Measurements from ENCODE around the gene HCN1. TPM values are rescaled to one million over a fixed set of nuclear protein-coding genes. Genes with fewer than 3 reads are reported as not detected.

Gene HCN1
- total RNA-seq, 1 donor from 2014 or later: 0.12 TPM

DNA sequence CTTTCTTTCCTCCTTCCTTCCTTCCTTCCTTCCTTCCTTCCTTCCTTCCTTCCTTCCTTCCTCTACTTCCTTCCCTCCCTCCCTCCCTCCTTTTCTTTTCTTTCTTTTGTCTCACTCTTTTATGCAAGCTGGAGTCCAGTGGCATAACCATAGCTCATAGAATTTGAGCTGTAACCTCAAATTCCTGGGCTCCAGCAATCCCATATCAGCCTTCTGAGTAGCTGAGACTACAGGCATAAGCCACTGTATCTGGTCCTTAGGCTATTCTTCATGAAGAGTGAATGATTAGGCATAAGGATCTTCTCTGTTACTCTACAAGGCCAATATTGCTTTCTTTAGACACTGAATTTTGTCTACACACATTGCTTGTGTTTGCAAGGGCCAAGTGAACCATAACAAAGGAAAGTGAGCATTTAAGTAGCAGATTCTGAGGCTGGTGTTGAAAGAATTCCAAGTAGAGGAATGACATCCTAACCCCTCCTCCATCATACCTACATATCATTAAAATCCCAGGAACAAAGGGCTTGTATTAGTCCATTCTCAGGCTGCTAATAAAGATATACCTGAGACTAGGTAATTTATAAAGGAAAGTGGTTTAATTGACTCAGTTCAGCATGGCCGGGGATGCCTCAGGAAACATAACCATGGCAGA is 293.2 kb downstream of the HCN1 start:
- no peaks in the 10 kb centered on the region for H3K36me3 ChIP-seq
- intact Hi-C loops (cut with DNase I): no loop called here
- H3K4me1 ChIP-seq: no peaks in the 10 kb centered on the region
- H3K4me3 ChIP-seq: no peak overlapping the region
- H3K27ac ChIP-seq: no peak overlapping the region
- TF ChIP-seq, protein P1, sequence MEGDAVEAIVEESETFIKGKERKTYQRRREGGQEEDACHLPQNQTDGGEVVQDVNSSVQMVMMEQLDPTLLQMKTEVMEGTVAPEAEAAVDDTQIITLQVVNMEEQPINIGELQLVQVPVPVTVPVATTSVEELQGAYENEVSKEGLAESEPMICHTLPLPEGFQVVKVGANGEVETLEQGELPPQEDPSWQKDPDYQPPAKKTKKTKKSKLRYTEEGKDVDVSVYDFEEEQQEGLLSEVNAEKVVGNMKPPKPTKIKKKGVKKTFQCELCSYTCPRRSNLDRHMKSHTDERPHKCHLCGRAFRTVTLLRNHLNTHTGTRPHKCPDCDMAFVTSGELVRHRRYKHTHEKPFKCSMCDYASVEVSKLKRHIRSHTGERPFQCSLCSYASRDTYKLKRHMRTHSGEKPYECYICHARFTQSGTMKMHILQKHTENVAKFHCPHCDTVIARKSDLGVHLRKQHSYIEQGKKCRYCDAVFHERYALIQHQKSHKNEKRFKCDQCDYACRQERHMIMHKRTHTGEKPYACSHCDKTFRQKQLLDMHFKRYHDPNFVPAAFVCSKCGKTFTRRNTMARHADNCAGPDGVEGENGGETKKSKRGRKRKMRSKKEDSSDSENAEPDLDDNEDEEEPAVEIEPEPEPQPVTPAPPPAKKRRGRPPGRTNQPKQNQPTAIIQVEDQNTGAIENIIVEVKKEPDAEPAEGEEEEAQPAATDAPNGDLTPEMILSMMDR (IDR thresholded peaks at IDR 0.05): no peak
- ATAC-seq: no peak
- no peak for DNase-seq
- no peaks in the 10 kb centered on the region for H3K9me3 ChIP-seq
- no peaks in the 10 kb centered on the region for H3K27me3 ChIP-seq

DNA sequence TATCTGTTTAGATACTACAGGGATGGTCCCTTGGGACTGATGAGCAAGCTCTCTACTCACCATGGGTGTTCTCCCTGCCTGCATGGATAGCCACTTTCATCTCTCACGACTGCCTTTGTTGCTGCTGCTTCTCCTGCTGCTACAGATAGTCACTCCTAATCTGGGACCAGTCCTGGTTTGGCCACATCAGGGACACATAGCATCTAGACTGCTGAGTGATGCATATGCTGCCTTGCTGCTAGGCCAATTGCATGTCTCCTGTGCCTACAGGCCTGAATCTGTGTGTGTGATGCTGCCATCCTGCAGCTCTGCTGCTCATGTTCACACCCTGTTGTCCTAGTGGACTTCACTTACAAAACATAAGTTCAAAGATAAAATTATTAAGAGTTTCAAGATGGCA is 297.1 kb downstream of the HCN1 start:
- ATAC-seq: no peak
- TF ChIP-seq, protein P1 (IDR thresholded peaks at IDR 0.05): no peak
- Histone ChIP-seq H3K27me3 (no peaks in the 10 kb centered on the region), H3K4me1 (no peaks in the 10 kb centered on the region), H3K27ac (no peak overlapping the region), H3K36me3 (no peaks in the 10 kb centered on the region), H3K9me3 (no peaks in the 10 kb centered on the region), H3K4me3 (no peak overlapping the region)
- DNase-seq: no peak
- intact Hi-C loops (cut with DNase I): no loop called here

DNA sequence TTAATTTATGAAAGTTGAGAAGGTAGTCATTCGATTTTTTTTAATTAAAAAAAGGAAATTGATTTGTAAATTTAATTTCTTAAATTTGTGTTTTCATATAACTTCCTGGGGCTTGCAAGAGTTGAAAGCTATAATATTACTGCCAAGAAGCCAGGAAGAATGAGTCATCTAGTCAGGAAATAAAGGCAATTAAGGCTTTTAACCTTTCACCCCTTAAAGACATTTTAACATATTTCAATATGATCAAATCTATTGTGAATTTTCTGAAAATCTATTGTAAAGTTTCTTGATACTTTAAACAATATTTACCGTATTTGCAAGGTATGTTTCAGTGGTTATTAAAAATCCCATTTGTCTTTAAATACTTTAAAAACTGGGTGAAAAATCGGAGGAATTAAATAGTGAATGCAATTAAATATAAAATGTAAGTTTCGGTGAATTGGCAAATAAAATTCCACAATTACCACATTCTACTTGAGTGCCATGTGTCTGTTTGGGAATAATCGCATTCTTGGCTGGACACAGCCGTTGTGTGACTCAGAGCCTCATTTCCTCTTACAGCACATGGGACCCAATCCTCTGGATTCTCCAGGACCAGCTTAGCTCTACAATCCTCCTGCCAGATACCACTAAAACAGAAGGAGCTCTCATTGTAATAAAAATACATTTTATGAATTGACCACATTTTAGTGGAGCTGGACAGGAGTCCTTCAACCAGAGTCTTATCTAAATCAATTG is 310.7 kb downstream of the HCN1 start:
- TF ChIP-seq, protein P1 (IDR thresholded peaks at IDR 0.05): no peak
- intact Hi-C loops (cut with DNase I): no loop called here
- H3K4me3 ChIP-seq: no peak overlapping the region
- DNase-seq: no peak
- no peaks in the 10 kb centered on the region for H3K4me1 ChIP-seq
- no peak for ATAC-seq
- H3K36me3 ChIP-seq: no peaks in the 10 kb centered on the region
- H3K9me3 ChIP-seq: no peaks in the 10 kb centered on the region
- H3K27ac ChIP-seq: no peak overlapping the region
- H3K27me3 ChIP-seq: no peaks in the 10 kb centered on the region

DNA sequence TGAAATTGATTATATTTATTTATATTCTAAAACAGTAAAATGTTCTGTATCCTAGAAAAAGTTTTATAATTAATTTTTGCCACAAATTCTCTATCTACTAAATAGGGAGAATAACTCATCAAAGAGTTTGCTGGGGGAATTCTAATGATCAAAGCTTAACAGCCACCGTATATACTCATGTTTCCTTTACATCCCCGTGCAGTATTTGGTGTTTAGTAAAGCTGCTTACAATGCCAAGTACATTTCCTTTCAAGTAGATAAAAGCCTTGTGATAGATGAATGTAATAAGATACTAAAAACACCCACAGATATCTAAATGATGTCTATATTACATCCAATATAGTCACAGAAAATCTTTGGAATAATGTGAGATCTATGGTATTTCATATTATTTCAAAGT is 312.2 kb downstream of the HCN1 start:
- TF ChIP-seq, protein P1 (IDR thresholded peaks at IDR 0.05): no peak
- Histone ChIP-seq H3K27me3 (no peaks in the 10 kb centered on the region), H3K4me3 (no peak overlapping the region), H3K36me3 (no peaks in the 10 kb centered on the region), H3K9me3 (no peaks in the 10 kb centered on the region), H3K27ac (no peak overlapping the region), H3K4me1 (no peaks in the 10 kb centered on the region)
- intact Hi-C loops (cut with DNase I): no loop called here
- DNase-seq: no peak
- no peak for ATAC-seq

DNA sequence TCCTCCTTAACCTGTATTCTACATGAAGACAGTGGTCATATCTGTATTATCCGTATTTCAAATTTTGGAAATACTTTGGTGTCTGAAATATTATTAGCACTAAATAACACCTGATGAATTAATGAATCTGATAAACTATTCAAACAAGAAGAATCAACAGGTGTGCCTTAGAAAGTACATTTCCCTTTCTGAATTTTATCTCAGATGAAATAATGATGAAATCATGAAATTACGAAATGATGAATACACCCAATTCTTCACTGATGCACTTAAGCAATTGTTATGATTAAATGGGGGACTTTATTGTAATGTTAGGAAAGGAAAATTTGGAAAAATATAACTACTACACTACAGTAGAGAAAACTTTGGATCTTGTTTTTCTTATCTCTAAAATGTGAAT is 313.6 kb downstream of the HCN1 start:
- no peaks in the 10 kb centered on the region for H3K27me3 ChIP-seq
- H3K4me1 ChIP-seq: no peaks in the 10 kb centered on the region
- H3K9me3 ChIP-seq: no peaks in the 10 kb centered on the region
- DNase-seq: no peak
- no peaks in the 10 kb centered on the region for H3K36me3 ChIP-seq
- intact Hi-C loops (cut with DNase I): no loop called here
- H3K4me3 ChIP-seq: no peak overlapping the region
- ATAC-seq: no peak
- TF ChIP-seq, protein P1 (IDR thresholded peaks at IDR 0.05): no peak
- H3K27ac ChIP-seq: no peak overlapping the region
